Endothelial cell of umbilical vein (primary cell): Measurements from ENCODE around the gene FOXP1. TPM values are rescaled to one million over a fixed set of nuclear protein-coding genes. Genes with fewer than 3 reads are reported as not detected.

Source experiments
- BruUV-seq: library from RNA; stranded (reverse); fragments of 400-500 nt; replicated peaks from 2 replicates; lab custom pipeline; 2021; lab: Mats Ljungman, UMichigan
- CTCF ChIA-PET: fragments of 300-600, 350-600 bp; sonication (Branson Sonifier 250); formaldehyde crosslinking; loops from one replicate; lab custom pipeline; 2021; ENCODE audit warnings: antibody characterized with exemption, inconsistent platforms; lab: Charles Lee
- POLR2A ChIA-PET: fragments of 300-600, 350-600 bp; sonication (Branson Sonifier 250); formaldehyde crosslinking; loops from one replicate; lab custom pipeline; 2021; ENCODE audit warnings: antibody characterized with exemption, inconsistent platforms; lab: Charles Lee
- DNase-seq: peaks from one replicate; pipeline ENCODE4 v3.0.0-alpha.2; 2011; ENCODE audit warnings: low read depth, low spot score
- FAIRE-seq: peaks from 2 replicates; lab custom pipeline; 2011; peaks lifted over from hg19 to GRCh38; lab: Jason Lieb, UNC
- H2AFZ ChIP-seq: 2 replicates; pipeline ENCODE4 v1.6.0; 2012; ENCODE audit warnings: low read depth, low read length, control low read depth, inconsistent platforms
- H3K27ac ChIP-seq: 2 replicates; pipeline ENCODE4 v1.5.1; 2011; ENCODE audit warnings: low read depth, mild to moderate bottlenecking, control low read depth, low read length, moderate library complexity; ENCODE audit not compliant: insufficient read depth
- H3K27me3 ChIP-seq, 2 experiments: 2 replicates each; pipeline versions ENCODE4 v1.6.0 to v1.6.1; 2011; ENCODE audit warnings: low read length in 2 of 2, mixed read lengths in 1 of 2; ENCODE audit not compliant: control insufficient read depth in 2 of 2, insufficient read depth in 2 of 2
- H3K36me3 ChIP-seq, 2 experiments: 2 replicates in 1 of 2; 3 replicates in 1 of 2; pipeline ENCODE4 v1.5.1; 2011; ENCODE audit warnings: low read length in 2 of 2, mild to moderate bottlenecking in 1 of 2, moderate library complexity in 1 of 2; ENCODE audit not compliant: control insufficient read depth in 2 of 2, insufficient read depth in 2 of 2; ENCODE audit errors: extremely low read depth in 1 of 2
- H3K4me1 ChIP-seq: 3 replicates; pipeline ENCODE4 v1.5.1; 2011; ENCODE audit warnings: mild to moderate bottlenecking, low read length; ENCODE audit not compliant: control insufficient read depth, insufficient read depth; ENCODE audit errors: extremely low read depth
- H3K4me2 ChIP-seq: 2 replicates; pipeline ENCODE4 v1.6.1; 2011; ENCODE audit warnings: low read length, control low read depth, mixed read lengths; ENCODE audit not compliant: insufficient read depth
- H3K4me3 ChIP-seq, 3 experiments: fragments of 200-600 bp in 1 of 3; sonication (generic), shearing (Covaris generic) in 1 of 3; replicated peaks in 1 of 3; 2 replicates each; pipeline ENCODE4 v1.5.1; 2011 to 2016; ENCODE audit warnings: control low read depth in 3 of 3, low read length in 3 of 3, mild to moderate bottlenecking in 2 of 3, inconsistent platforms in 1 of 3, low read depth in 1 of 3, moderate library complexity in 1 of 3; ENCODE audit not compliant: insufficient read depth in 1 of 3
- H3K79me2 ChIP-seq: 2 replicates; pipeline ENCODE4 v1.6.0; 2012; ENCODE audit warnings: low read length, inconsistent platforms; ENCODE audit not compliant: control insufficient read depth, insufficient read depth
- H3K9ac ChIP-seq: replicated peaks from 2 replicates; pipeline ENCODE3; 2011; ENCODE audit warnings: low read length, control low read depth; ENCODE audit not compliant: insufficient read depth; ENCODE audit errors: extremely low read depth
- H3K9me1 ChIP-seq: replicated peaks from 3 replicates; pipeline ENCODE4 v1.6.0; 2011; ENCODE audit warnings: mild to moderate bottlenecking, low read length; ENCODE audit not compliant: control insufficient read depth, insufficient read depth; ENCODE audit errors: extremely low read depth
- H3K9me3 ChIP-seq: replicated peaks from 2 replicates; pipeline ENCODE4 v1.5.1; 2012; ENCODE audit warnings: low read length, inconsistent platforms; ENCODE audit not compliant: control insufficient read depth, insufficient read depth
- H4K20me1 ChIP-seq: replicated peaks from 2 replicates; pipeline ENCODE3; 2011; ENCODE audit warnings: mild to moderate bottlenecking, low read length; ENCODE audit not compliant: control insufficient read depth, insufficient read depth; ENCODE audit errors: extremely low read depth
- EZH2 ChIP-seq: IDR thresholded peaks from 2 replicates; pipeline ENCODE4 v1.6.1; 2012; ENCODE audit warnings: borderline replicate concordance, low read depth, mild to moderate bottlenecking, moderate library complexity, low read length, inconsistent platforms; ENCODE audit not compliant: severe bottlenecking
- FOS ChIP-seq: IDR thresholded peaks from 2 replicates; pipeline ENCODE4 v1.6.1; 2011; ENCODE audit warnings: mild to moderate bottlenecking, low read length, moderate library complexity, borderline replicate concordance; ENCODE audit not compliant: insufficient read depth
- GATA2 ChIP-seq: IDR thresholded peaks from 2 replicates; pipeline ENCODE4 v1.7.0; 2011; ENCODE audit warnings: low read depth, mild to moderate bottlenecking, moderate library complexity, mixed read lengths, low read length; ENCODE audit not compliant: insufficient read length, insufficient read depth
- JUN ChIP-seq: IDR thresholded peaks from 2 replicates; pipeline ENCODE4 v1.6.1; 2011; ENCODE audit warnings: borderline replicate concordance, low read depth; ENCODE audit not compliant: insufficient read length, insufficient read depth
- MYC ChIP-seq: IDR thresholded peaks from one replicate; pipeline ENCODE4 v1.6.1; 2011; ENCODE audit warnings: mild to moderate bottlenecking, low read depth, low read length
- POLR2A ChIP-seq: IDR thresholded peaks from 2 replicates; pipeline ENCODE4 v1.6.1; 2012; ENCODE audit warnings: low read depth, mild to moderate bottlenecking, control low read depth, low read length
- POLR2AphosphoS5 ChIP-seq: IDR thresholded peaks from 2 replicates; pipeline ENCODE4 v1.6.1; 2012; ENCODE audit warnings: low read depth, mild to moderate bottlenecking, control low read depth, low read length, moderate library complexity; ENCODE audit not compliant: insufficient read depth
- dilution Hi-C: fragments of 300-500 bp; cut with MboI; formaldehyde crosslinking; loops from one replicate; pipeline ENCODE4 v1.15.0; 2019; ENCODE audit warnings: low sequenced_read_pairs; ENCODE audit not compliant: extremely low pct_ligation_motif_present
- intact Hi-C: fragments of 100-400 bp; cut with micrococcal nuclease; formaldehyde crosslinking; loops from one replicate; pipeline ENCODE4 v1.10.0; 2022
- polyA plus RNA-seq, 4 experiments: library from polyadenylated mRNA; depleted of rRNA in 3 of 4; stranded (reverse) in 3 of 4; unstranded in 1 of 4; fragments of >200 nt; gene quantifications; 2 replicates each; pipeline versions ENCODE4 v1.2.1 to v1.2.3, GENCODE V29; 2011 to 2012; ENCODE audit warnings: missing spikeins in 1 of 4
- total RNA-seq: library from RNA; stranded (reverse); gene quantifications from 2 replicates; pipeline ENCODE4 v1.2.3, GENCODE V29; 2021
- TF ChIP-seq, protein P1 (sequence below): IDR thresholded peaks from 2 replicates; pipeline ENCODE4 v1.6.1; 2011; ENCODE audit not compliant: insufficient read depth, insufficient read length
- TF ChIP-seq, protein P2 (sequence below), 2 donors: IDR thresholded peaks; 1 replicate in 1 of 2; 2 replicates in 1 of 2; pipeline ENCODE4 v1.5.1; 2011; ENCODE audit warnings: low read length in 2 of 2, mild to moderate bottlenecking in 2 of 2, moderate library complexity in 2 of 2, control low read depth in 1 of 2, inconsistent platforms in 1 of 2, low read depth in 1 of 2; ENCODE audit not compliant: insufficient read depth in 1 of 2; ENCODE audit errors: extremely low read depth in 1 of 2

FOXP1 gene
- total and polyA plus RNA-seq, 2 donors (not counting 3 experiments of a cell fraction or from before 2014, with no cell fraction given): 41.0 to 107 TPM

DNA sequence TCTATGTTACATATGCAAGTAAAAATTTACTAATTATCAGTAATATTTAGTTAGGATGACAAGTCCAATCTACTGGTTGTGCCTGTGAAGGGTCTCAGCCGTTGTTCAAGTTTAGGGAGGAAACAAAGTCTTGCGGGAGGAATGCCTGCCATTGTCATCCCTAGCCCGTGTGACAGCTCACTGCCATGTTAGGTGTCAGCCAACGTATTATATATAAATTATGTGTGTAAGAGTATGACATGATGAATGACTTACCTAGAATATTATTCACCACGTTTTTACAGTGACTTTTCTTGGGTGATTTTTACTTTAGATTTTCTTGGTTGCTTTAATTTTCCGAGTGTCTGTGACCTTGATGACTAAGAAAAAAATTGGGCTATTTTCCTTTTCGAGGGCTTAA lies 656.7 kb downstream of the FOXP1 start:
- dilution Hi-C loops: no loop called here

DNA sequence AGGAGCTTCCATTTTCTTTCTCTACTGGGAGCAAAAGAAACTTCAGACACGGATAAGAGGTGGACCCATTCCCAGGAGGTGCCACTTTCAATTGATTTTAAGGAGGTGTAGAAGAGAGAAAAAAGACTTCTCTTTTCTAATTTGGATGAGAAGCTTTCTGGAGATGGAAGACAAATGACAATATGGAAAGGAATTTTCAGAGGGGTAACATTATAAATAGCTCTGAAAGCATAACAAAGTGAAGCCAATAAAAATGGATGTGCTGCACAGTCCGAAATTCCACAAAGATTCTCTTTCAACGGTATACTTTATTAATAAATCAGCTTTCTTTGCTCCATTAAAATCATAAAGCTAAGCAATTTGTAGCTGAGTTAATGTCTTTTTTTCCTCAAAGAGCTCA lies 663.9 kb downstream of the FOXP1 start:
- dilution Hi-C loops (no loop called here), intact Hi-C loops (no loop called here)
- TF ChIP-seq POLR2AphosphoS5 (no peak), EZH2 (no peak), MYC (no peak), FOS (no peak), JUN (no peak), POLR2A (no peak), GATA2 (no peak)
- TF ChIP-seq, protein P1, sequence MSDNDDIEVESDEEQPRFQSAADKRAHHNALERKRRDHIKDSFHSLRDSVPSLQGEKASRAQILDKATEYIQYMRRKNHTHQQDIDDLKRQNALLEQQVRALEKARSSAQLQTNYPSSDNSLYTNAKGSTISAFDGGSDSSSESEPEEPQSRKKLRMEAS: no peak
- TF ChIP-seq, protein P2, sequence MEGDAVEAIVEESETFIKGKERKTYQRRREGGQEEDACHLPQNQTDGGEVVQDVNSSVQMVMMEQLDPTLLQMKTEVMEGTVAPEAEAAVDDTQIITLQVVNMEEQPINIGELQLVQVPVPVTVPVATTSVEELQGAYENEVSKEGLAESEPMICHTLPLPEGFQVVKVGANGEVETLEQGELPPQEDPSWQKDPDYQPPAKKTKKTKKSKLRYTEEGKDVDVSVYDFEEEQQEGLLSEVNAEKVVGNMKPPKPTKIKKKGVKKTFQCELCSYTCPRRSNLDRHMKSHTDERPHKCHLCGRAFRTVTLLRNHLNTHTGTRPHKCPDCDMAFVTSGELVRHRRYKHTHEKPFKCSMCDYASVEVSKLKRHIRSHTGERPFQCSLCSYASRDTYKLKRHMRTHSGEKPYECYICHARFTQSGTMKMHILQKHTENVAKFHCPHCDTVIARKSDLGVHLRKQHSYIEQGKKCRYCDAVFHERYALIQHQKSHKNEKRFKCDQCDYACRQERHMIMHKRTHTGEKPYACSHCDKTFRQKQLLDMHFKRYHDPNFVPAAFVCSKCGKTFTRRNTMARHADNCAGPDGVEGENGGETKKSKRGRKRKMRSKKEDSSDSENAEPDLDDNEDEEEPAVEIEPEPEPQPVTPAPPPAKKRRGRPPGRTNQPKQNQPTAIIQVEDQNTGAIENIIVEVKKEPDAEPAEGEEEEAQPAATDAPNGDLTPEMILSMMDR (IDR thresholded peaks at IDR 0.05; ENCODE audit: extremely low read depth in 1 of 2, insufficient read depth in 1 of 2, low read depth in 1 of 2, low read length in 2 of 2): no peak
- Histone ChIP-seq H3K4me2 (no peak overlapping the region), H3K36me3 (no peaks in the 10 kb centered on the region), H3K4me3 (no peak overlapping the region), H3K9ac (no peak overlapping the region), H2AFZ (no peak overlapping the region), H3K9me1 (no peaks in the 10 kb centered on the region), H4K20me1 (no peaks in the 10 kb centered on the region), H3K27me3 (no peaks in the 10 kb centered on the region), H3K79me2 (no peaks in the 10 kb centered on the region), H3K9me3 (no peaks in the 10 kb centered on the region), H3K4me1 (peaks cover 8% of the 10 kb centered on the region), H3K27ac (no peak overlapping the region)
- no TSS peak for BruUV-seq
- ChIA-PET POLR2A (no interaction called here), CTCF (interaction anchor here (1.1 to 2.2 kb wide), 6 partner anchors 12 to 369 kb away, joined by 3 to 10 read pairs (median 4); no protein-coding TSS in a partner anchor)
- FAIRE-seq (no peak), DNase-seq (no peak)

More for the DNA sequence above, 656.7 kb downstream of the FOXP1 start:
- H3K9me3 ChIP-seq: no peaks in the 10 kb centered on the region
- H3K9me1 ChIP-seq: no peaks in the 10 kb centered on the region
- POLR2A ChIA-PET: no interaction called here
- intact Hi-C loops: no loop called here
- H3K4me3 ChIP-seq: no peak overlapping the region
- no peaks in the 10 kb centered on the region for H3K36me3 ChIP-seq
- H3K27ac ChIP-seq: no peak overlapping the region
- no peak overlapping the region for H3K4me2 ChIP-seq
- no peaks in the 10 kb centered on the region for H3K27me3 ChIP-seq
- H4K20me1 ChIP-seq: no peaks in the 10 kb centered on the region
- CTCF ChIA-PET: no interaction called here
- FAIRE-seq (no peak), DNase-seq (no peak)
- no peak for TF ChIP-seq POLR2A
- TF ChIP-seq, protein P1: no peak
- H2AFZ ChIP-seq: no peak overlapping the region
- H3K4me1 ChIP-seq: no peaks in the 10 kb centered on the region
- H3K9ac ChIP-seq: no peak overlapping the region
- no TSS peak for BruUV-seq
- no peaks in the 10 kb centered on the region for H3K79me2 ChIP-seq
